CD4-positive, alpha-beta T cell treated with Interleukin-6 at 100 ng/mL for 8 hours (primary cell): ENCODE results near the gene GOLGA6D.
"Not testable (repeated sequence)": the region's sequence is repeated elsewhere in the genome, so short reads cannot be mapped to it uniquely, and the experiment has no call there.

ENCODE experiments used
- DNase-seq: peaks from one replicate; pipeline ENCODE4 v3.0.0-alpha.2; 2020; ENCODE audit warnings: mixed read lengths, low spot score

Gene GOLGA6D, protein sequence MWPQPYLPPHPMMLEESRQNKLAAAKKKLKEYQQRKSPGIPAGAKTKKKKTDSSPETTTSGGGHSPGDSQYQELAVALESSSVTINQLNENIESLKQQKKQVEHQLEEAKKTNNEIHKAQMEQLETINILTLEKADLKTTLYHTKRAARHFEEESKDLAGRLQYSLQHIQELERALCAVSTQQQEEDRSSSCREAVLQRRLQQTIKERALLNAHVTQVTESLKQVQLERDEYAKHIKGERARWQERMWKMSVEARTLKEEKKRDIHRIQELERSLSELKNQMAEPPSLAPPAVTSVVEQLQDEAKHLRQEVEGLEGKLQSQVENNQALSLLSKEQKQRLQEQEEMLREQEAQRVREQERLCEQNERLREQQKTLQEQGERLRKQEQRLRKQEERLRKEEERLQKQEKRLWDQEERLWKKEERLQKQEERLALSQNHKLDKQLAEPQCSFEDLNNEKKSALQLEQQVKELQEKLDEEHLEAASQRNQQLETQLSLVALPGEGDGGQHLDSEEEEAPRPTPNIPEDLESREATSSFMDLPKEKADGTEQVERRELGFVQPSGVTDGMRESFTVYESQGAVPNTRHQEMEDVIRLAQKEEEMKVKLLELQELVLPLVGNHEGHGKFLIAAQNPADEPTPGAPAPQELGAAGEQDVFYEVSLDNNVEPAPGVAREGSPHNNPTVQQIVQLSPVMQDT

DNA sequence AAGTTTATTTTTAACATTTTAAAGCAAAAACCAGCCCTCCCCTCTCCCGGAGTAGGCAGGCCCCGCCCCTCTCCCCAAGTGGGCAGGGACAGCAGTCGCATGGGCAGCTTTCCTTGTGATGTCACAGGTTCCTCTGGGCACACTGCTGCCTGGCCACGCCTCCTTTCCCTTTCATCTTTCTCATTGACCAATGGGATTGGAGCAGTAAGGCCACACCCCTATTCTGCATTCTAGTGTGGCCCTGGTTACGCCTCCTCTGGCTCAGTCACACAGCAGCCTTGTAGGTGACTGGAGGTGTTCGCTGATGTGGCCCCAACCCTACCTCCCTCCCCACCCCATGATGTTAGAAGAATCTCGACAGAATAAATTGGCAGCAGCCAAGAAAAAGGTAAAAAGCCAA, at the start of gene GOLGA6D:
GOLGA6D (plus strand) TSS at position 264 of the 400 bp plus-strand sequence; CDS start at position 305, 41 bp downstream.
- not testable (repeated sequence) for DNase-seq

GRCh38 chr15:75233504-75234190, 49.0 kb upstream of the GOLGA6D start:
- DNase-seq, result no peak

GRCh38 chr15:75234191-75234810, 48.3 kb upstream of the GOLGA6D start:
- DNase-seq, result no peak

DNA sequence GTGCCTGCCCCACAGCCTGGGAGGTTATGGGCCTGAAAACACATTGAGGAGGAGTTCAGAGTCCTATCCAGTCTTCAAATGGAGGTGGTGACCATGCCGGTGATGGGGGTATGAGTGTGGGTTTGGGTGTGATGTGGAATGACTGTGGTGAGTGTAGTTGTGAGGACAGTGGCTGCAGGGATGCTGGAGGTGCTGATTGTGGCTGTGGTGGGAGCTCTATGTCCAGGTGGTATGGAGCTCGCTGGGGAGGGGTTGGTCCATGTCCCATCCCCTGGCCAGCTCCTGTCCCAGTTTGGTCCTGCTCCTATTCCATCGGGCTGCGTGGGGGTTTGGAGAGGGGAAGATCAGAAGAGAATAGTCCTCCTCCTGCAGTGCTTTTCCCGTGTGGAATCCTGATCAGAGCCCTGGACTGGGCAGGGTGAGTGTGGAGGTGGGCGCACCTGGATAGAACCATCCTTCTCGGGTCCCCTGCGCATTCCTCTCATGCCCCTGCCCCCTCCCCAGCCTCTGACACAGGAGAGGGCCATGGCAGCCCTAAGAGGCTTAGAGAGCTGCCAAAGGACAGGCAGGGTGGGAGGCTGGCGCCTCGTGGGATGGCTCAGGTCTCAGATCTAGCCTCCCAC, 47.5 kb upstream of the GOLGA6D start:
- DNase-seq, result no peak

GRCh38 chr15:75235760-75236729, 46.6 kb upstream of the GOLGA6D start:
- DNase-seq, result no peak

DNA sequence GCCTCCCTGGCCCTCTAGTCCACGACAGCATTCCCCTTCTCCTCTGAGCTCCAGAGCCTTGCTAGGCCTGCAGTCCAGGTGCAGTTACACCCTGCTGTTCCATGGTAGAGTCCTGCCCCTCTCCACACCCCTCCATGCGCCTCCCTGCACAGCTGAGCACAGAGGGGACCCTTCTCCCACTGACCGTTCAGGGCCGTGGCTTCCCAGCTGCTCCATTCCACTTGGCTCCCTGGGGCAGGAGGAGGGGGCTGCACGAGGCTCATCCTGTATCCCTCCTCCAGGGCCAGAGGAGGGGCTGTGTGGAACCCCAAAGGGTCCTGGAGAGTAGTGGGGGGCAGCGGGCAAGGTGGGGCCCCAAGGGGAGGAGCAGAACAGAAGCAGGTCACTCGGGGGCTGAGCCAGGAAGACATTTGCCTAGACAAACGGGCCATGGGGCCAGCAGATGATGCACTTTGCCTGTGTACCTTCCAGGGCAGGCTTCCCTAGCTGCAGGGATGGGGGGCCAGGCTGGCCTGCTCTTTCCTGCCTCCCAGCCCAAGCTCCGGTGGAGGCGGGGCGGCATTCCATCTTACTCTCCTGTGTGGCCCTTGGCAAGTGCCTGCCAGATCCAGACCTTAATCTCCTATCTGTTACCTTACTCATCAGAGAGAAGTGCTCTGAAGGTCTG, 45.2 kb upstream of the GOLGA6D start:
- DNase-seq, result no peak

- no peak for DNase-seq
Measured at GRCh38 chr15:75238150-75238549, 44.5 kb upstream of the GOLGA6D start.

- not testable (repeated sequence) for DNase-seq
Measured at GRCh38 chr15:75245741-75246140, 36.9 kb upstream of the GOLGA6D start.

- not testable (repeated sequence) for DNase-seq
Measured at GRCh38 chr15:75248991-75249390, 33.6 kb upstream of the GOLGA6D start.

DNA sequence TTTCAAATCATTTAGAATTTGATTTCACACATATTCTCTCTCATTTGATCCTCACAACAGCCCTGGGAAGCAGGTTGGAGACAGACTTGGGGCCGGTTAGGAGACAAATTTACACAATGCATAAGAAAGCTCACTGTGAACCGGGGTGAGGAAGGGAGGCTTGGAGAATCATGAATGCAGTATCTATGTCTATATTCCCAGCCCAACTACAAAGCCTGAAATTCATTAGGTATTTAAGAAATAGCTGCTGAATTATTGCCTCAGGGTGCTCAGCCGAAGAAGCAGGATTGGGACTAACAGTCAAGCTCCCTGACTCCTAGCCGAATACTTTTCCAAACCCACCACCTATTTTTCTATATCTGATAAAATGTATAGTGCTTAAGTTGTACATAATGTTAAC, 32.9 kb upstream of the GOLGA6D start:
- no peak for DNase-seq

DNA sequence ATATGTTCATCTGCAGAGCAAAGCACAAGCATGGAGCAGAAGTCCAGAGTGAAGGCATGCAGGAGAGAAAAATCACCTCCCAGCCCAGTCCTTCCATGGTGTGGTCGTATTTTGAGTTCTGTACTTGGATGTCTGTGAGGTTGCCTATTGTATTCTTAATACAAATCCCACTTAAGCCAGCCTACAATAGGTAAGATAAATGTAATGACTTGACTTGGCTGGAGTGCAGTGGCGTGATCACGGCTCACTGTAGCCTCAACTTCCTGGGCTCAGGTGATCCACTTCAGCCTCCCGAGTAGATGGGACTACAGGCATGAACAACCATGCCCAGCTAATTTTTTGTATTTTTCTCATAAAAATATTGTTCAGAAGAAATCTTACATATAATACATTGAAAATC, 31.3 kb upstream of the GOLGA6D start:
- DNase-seq, result not testable (repeated sequence)

DNA sequence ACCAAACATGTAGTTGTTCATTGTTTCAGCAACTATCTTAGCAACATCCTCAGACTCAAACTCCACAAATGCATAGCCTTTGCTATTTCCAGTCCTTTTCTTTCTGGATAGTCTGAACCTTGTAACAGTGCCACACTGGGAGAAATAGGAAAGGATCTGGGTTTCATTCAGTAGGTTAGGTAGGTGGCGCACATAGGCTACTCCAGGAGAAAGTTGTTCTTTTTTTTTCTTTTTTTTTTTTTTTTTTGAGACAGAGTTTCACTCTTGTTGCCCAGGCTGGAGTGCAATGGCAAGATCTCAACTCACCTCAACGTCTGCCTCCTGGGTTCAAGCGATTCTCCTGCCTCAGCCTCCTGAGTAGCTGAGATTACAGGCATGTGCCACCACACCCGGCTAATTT, 30.4 kb upstream of the GOLGA6D start:
- not testable (repeated sequence) for DNase-seq

DNA sequence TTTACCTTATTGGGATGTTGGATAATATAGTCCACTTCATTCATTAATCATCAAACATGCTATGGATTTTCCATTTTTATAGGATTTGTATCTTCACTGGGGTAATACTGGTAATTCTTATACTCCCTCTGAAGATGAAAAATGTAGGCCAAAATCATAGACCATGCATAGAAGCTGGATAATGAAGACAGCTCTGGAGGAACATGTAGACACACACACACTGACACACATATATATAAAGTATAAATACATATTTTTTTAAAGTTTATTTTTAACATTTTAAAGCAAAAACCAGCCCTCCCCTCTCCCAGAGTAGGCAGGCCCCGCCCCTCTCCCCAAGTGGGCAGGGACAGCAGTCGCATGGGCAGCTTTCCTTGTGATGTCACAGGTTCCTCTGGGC, 24.6 kb upstream of the GOLGA6D start, which contains the start of gene GOLGA6C:
GOLGA6C (plus strand) TSS at position 301 of the 400 bp plus-strand sequence. CDS start 265 bp downstream, outside the sequence.
- DNase-seq, result not testable (repeated sequence)

DNA sequence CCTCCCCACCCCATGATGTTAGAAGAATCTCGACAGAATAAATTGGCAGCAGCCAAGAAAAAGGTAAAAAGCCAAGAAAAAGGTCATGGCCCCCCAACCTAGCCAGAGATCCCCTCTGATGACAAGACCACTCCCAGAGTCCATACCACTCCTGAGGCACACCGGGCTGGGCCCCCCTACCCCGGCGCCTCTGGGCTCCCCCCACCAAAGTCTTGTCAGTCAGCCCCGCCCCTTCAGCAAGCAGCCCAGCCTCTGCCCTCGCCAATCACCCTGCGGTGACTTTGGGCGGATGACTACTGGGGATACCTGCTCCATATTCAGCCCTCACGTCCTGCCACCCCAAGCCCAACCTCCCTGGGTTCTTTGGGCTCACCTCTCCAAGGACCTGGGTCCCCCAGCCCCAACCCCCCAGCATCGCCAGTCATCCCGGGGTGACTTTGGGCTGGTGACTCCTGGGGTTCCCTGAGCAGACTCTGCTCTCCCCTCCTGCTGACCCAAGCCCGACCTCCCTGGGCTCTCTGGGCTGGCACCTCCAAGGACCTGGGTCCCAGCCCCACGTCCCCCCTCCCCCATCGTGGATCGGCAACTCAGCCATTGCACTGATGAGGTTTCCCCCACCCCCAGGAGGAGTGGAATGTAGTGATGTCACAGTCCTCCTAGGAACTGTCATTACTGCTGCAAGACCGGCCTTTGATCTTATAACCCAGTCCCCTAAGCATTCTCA, 23.9 kb upstream of the GOLGA6D start:
- not testable (repeated sequence) for DNase-seq

DNA sequence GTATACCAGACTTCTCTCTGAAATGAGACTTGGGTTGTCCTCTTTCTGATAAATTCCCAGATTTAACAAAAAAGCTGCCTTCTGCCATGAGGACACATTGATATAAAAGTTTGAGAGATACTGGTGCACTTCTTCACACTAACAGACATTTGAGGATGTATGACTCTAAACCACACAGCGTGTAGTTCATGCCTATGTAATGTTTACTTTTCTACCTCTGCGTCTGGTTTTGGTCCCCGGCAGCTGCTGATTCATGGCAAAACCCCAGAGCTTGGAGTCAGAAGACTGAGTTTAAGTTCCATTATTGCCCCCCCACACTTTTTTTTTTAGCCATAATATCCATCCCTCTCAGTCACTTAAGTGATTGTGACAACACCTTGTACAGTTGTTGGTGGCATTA, 22.8 kb upstream of the GOLGA6D start:
- DNase-seq, result not testable (repeated sequence)

DNA sequence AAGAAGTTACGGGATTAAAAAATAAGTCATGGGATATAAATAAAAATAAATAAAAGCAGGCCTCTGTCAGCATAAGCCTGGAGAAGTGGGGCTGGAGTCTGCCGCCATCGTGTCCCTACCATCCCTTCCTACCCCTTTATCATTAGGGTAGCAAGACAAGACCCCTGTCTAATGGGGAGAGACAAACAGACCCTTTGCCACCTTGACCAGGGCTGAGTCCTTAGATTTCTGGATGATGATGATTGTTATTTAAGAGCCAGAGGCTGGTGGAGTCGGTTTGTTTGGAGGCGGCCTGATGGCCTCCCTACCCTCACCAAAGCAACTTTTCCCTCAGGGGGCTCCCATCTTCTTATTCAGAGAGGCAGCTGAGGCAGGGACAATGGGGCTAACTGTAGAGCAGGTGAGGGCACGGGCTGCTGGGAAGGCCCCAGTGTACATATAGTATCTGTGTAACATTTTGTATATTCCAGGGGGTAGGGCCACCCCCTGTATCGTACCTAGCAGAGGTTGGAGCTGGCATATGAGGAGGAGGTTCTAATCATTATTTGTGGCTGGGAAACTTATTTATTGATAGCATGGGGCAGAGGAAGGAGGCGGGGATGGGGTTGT, 8.8 kb upstream of the GOLGA6D start:
- not testable (repeated sequence) for DNase-seq

DNA sequence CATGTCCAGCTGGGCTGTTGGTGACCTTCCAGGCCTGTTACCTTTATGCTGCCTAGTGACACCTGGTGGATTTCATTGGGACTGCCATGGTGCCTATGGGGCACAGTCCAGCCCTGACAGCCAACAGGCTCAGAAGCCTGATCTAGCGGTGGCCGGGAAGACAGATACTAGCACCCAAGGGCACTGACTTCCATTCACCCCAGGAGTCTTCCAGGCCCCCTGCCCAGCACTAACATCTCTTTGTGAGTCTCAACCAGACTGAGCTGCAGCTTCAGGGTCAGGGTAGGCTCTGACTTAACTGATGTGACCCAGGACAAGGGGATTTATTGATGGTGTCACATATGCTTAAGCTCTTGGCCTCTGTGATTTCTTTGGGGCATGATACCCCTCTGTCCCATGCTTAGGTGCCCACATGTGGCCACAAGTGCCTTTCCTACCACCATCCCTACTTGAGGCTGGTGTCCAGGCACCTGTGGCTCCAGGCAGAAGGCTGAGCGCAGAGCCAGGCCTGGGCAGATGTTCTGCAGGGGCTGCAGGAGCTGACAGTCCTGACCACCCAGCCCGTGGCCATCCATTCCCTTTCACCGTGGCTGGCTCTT, 8.0 kb upstream of the GOLGA6D start:
- DNase-seq, result not testable (repeated sequence)

- DNase-seq, result not testable (repeated sequence)
Measured at GRCh38 chr15:75275617-75276016, 7.0 kb upstream of the GOLGA6D start.
